ENCODE measurements around the gene UGT2B11. TPM values are rescaled to one million over a fixed set of nuclear protein-coding genes. Genes with fewer than 3 reads are reported as not detected.
"Not testable (repeated sequence)": the region's sequence is repeated elsewhere in the genome, so short reads cannot be mapped to it uniquely, and the experiment has no call there.

UGT2B11 gene
- 1 to 10 TPM; 2.2 to 4.9 (median 3.4) TPM for polyA plus RNA-seq (ENCODE audit: insufficient read length in 4 of 4)

- DNase-seq (ENCODE audit: low read depth in 4 of 4, low spot score in 2 of 4): no peak
These were observed at the start of gene UGT2B11 for GRCh38 chr4:69214716-69215115. Gene UGT2B11 (minus strand): TSS chr4:69214748. CDS start chr4:69214722, 26 bp downstream.

GRCh38 chr4:69253147-69253772 lies 38.7 kb upstream of the UGT2B11 start:
- not testable (repeated sequence) for DNase-seq (ENCODE audit: low read depth in 4 of 4, low spot score in 2 of 4)

- DNase-seq (ENCODE audit: low read depth in 4 of 4, low spot score in 2 of 4): not testable (repeated sequence)
These were observed 36.3 kb upstream of the UGT2B11 start for GRCh38 chr4:69250884-69251283.

GRCh38 chr4:69242562-69243240 lies 28.2 kb upstream of the UGT2B11 start:
- not testable (repeated sequence) for DNase-seq (ENCODE audit: low read depth in 4 of 4, low spot score in 2 of 4)

- not testable (repeated sequence) for DNase-seq (ENCODE audit: low read depth in 4 of 4, low spot score in 2 of 4)
These were observed 27.2 kb upstream of the UGT2B11 start for GRCh38 chr4:69241746-69242145.

GRCh38 chr4:69240787-69241186 lies 26.2 kb upstream of the UGT2B11 start:
- not testable (repeated sequence) for DNase-seq (ENCODE audit: low read depth in 4 of 4, low spot score in 2 of 4)

- DNase-seq (ENCODE audit: low read depth in 4 of 4, low spot score in 2 of 4): no peak
These were observed 25.1 kb upstream of the UGT2B11 start for GRCh38 chr4:69239557-69240168.

GRCh38 chr4:69239092-69239491 lies 24.5 kb upstream of the UGT2B11 start:
- DNase-seq (ENCODE audit: low read depth in 4 of 4, low spot score in 2 of 4): no peak

- DNase-seq (ENCODE audit: low read depth in 4 of 4, low spot score in 2 of 4): no peak
These were observed 10.3 kb upstream of the UGT2B11 start for GRCh38 chr4:69224891-69225290.

- not testable (repeated sequence) for DNase-seq (ENCODE audit: low read depth in 4 of 4, low spot score in 2 of 4)
These were observed 8.7 kb upstream of the UGT2B11 start for GRCh38 chr4:69223277-69223676.

- not testable (repeated sequence) for DNase-seq (ENCODE audit: low read depth in 4 of 4, low spot score in 2 of 4)
These were observed 3.9 kb upstream of the UGT2B11 start for GRCh38 chr4:69218491-69218890.

GRCh38 chr4:69210911-69211310 lies 3.6 kb downstream of the UGT2B11 start:
- DNase-seq (ENCODE audit: low read depth in 4 of 4, low spot score in 2 of 4): no peak

GRCh38 chr4:69198506-69198905 lies 16.0 kb downstream of the UGT2B11 start:
- not testable (repeated sequence) for DNase-seq (ENCODE audit: low read depth in 4 of 4, low spot score in 2 of 4)

- no peak for DNase-seq (ENCODE audit: low read depth in 4 of 4, low spot score in 2 of 4)
These were observed 18.2 kb downstream of the UGT2B11 start for GRCh38 chr4:69196209-69196965.

- DNase-seq (ENCODE audit: low read depth in 4 of 4, low spot score in 2 of 4): no peak
These were observed 20.4 kb downstream of the UGT2B11 start for GRCh38 chr4:69194166-69194565.

- DNase-seq (ENCODE audit: low read depth in 4 of 4, low spot score in 2 of 4): not testable (repeated sequence)
These were observed 22.6 kb downstream of the UGT2B11 start for GRCh38 chr4:69191905-69192304.

- not testable (repeated sequence) for DNase-seq (ENCODE audit: low read depth in 4 of 4, low spot score in 2 of 4)
These were observed 23.9 kb downstream of the UGT2B11 start for GRCh38 chr4:69190621-69191020.

- DNase-seq (ENCODE audit: low read depth in 4 of 4, low spot score in 2 of 4): not testable (repeated sequence)
These were observed 32.9 kb downstream of the UGT2B11 start for GRCh38 chr4:69181519-69182169.

- not testable (repeated sequence) for DNase-seq (ENCODE audit: low read depth in 4 of 4, low spot score in 2 of 4)
These were observed 34.7 kb downstream of the UGT2B11 start for GRCh38 chr4:69179817-69180216.

GRCh38 chr4:69178751-69179205 lies 35.8 kb downstream of the UGT2B11 start:
- not testable (repeated sequence) for DNase-seq (ENCODE audit: low read depth in 4 of 4, low spot score in 2 of 4)
